ENCODE measurements around the gene PCDHB8.
A peak's percentile ranks its signal among the peaks of the same experiment; 100 is the strongest.
"Not testable (repeated sequence)": the region's sequence is repeated elsewhere in the genome, so short reads cannot be mapped to it uniquely, and the experiment has no call there.

The PCDHB8 gene

GRCh38 chr5:141184117-141184855 lies 6.7 kb downstream of the PCDHB8 start:
- not testable (repeated sequence) for DNase-seq

GRCh38 chr5:141186897-141187512 lies 9.4 kb downstream of the PCDHB8 start, which contains the start of gene PCDHB9:
PCDHB9 (plus strand) TSS chr5:141187161; CDS start chr5:141187319, 158 bp downstream.
- peak in 1 of 2 experiments; percentile 15 for DNase-seq

- DNase-seq: not testable (repeated sequence)
These were observed 11.1 kb downstream of the PCDHB8 start for GRCh38 chr5:141188682-141189081.

DNA sequence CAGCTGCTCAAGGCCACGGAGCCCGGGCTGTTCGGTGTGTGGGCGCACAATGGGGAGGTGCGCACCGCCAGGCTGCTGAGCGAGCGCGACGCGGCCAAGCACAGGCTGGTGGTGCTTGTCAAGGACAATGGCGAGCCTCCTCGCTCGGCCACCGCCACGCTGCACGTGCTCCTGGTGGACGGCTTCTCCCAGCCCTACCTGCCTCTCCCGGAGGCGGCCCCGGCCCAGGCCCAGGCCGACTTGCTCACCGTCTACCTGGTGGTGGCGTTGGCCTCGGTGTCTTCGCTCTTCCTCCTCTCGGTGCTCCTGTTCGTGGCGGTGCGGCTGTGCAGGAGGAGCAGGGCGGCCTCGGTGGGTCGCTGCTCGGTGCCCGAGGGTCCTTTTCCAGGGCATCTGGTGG lies 11.5 kb downstream of the PCDHB8 start:
- not testable (repeated sequence) for DNase-seq

GRCh38 chr5:141192110-141192725 lies 14.6 kb downstream of the PCDHB8 start, which contains the start of gene PCDHB10:
PCDHB10 (plus strand) TSS chr5:141192353; CDS start chr5:141192553, 200 bp downstream.
- DNase-seq: peak in 1 of 2 experiments; percentile 8

- not testable (repeated sequence) for DNase-seq
These were observed 16.7 kb downstream of the PCDHB8 start for GRCh38 chr5:141194332-141194731.

DNA sequence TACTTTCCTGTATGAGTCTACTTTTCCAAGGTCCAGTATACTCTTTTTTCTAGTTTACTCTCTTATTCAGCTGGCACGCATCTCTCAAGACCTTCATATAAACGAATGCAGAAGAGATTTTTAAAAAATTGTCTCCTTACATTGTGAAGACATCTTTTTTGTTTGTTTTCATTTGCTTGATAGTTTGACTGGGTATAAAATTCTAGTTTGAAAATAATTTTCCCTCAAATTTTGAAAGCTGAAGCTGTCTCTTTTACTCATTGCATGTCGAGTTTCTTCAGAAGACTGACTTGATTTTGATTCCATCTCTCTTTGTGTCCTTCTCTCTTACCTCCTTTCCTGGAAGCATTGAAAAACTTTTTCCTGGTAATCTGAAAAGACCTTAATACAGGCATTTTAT lies 18.8 kb downstream of the PCDHB8 start:
- DNase-seq: no peak

DNA sequence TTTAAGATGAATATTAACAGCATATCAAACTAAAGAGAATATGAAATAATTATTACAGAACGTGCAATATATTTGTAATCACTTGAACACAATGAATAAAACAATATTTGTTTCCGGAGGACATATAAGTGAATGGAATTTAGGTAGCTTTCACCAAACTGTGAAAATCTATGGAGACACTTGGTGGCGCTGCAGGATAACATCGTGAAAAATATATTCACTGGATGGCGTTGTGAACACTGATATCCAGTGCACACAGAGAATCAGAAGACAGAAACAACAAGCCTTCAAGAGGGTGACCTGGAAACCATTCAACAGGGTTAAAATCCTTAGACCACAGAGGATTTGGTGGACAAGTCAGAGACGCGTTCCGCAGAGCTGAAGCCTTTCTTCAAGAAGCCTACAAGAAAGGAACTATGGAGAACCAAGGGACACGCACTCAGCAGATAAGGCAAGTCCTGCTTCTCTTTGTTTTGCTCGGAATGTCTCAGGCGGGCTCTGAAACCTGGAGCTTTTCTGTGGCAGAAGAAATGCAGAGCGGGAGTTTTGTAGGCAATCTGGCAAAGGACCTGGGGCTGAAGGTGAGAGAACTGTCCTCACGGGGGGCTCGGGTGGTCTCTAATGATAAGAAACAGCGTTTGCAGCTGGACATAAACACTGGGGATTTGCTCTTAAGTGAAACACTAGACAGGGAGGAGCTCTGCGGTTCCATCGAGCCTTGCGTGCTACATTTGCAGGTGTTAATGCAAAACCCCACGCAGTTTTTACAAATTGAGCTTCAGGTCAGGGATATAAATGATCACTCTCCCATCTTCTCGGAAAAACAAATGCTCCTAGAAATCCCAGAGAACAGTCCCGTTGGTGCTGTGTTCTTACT lies 22.0 kb downstream of the PCDHB8 start, which contains the start of gene PCDHB11:
PCDHB11 (plus strand) TSS at position 269 of the 877 bp plus-strand sequence; CDS start at position 417, 148 bp downstream.
- DNase-seq: no peak

DNA sequence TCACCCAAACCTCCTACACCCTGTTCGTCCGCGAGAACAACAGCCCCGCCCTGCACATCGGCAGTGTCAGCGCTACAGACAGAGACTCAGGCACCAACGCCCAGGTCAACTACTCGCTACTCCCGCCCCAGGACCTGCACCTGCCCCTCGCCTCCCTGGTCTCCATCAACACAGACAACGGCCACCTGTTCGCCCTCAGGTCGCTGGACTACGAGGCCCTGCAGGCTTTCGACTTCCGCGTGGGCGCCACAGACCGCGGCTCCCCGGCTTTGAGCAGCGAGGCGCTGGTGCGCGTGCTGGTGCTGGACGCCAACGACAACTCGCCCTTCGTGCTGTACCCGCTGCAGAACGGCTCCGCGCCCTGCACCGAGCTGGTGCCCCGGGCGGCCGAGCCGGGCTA lies 23.5 kb downstream of the PCDHB8 start:
- not testable (repeated sequence) for DNase-seq

DNA sequence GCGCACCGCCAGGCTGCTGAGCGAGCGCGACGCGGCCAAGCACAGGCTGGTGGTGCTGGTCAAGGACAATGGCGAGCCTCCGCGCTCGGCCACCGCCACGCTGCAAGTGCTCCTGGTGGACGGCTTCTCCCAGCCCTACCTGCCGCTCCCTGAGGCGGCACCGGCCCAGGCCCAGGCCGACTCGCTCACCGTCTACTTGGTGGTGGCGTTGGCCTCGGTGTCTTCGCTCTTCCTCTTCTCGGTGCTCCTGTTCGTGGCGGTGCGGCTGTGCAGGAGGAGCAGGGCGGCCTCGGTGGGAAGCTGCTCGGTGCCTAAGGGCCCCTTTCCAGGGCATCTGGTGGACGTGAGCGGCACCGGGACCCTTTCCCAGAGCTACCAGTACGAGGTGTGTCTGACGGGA lies 24.1 kb downstream of the PCDHB8 start:
- not testable (repeated sequence) for DNase-seq

DNA sequence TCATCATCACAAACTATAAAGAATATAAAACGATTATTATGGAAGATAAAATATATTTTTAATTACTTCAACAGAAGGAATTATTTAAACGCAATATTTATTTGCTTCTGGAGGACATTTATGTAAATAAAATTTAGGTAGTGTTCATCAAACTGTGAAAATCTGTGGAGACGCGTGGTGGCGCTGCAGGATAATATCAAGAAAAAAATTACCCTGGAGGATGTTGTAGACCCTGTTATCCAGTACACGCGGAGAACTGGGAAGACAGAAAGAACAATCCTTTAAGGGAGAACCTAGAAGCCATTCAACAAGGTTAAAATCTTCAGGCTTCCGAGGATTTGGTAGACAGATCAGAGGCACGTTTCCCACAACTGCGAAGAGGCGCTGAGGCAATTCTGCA lies 30.9 kb downstream of the PCDHB8 start, which contains the start of gene PCDHB12:
PCDHB12 (plus strand) TSS at position 242 of the 400 bp plus-strand sequence. CDS start 189 bp downstream, outside the sequence.
- DNase-seq: no peak

GRCh38 chr5:141210281-141210680 lies 32.7 kb downstream of the PCDHB8 start:
- not testable (repeated sequence) for DNase-seq

DNA sequence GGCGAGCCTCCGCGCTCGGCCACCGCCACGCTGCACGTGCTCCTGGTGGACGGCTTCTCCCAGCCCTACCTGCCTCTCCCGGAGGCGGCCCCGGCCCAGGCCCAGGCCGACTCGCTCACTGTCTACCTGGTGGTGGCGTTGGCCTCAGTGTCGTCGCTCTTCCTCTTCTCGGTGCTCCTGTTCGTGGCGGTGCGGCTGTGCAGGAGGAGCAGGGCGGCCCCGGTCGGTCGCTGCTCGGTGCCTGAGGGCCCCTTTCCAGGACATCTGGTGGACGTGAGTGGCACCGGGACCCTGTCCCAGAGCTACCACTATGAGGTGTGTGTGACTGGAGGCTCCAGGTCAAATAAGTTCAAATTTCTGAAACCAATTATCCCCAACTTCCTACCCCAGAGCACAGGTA lies 33.3 kb downstream of the PCDHB8 start:
- not testable (repeated sequence) for DNase-seq

- DNase-seq: not testable (repeated sequence)
These were observed 36.2 kb downstream of the PCDHB8 start, which contains the start of gene PCDHB13 for GRCh38 chr5:141213656-141214339. PCDHB13 (plus strand) TSS chr5:141213919; CDS start chr5:141214124, 205 bp downstream.

DNA sequence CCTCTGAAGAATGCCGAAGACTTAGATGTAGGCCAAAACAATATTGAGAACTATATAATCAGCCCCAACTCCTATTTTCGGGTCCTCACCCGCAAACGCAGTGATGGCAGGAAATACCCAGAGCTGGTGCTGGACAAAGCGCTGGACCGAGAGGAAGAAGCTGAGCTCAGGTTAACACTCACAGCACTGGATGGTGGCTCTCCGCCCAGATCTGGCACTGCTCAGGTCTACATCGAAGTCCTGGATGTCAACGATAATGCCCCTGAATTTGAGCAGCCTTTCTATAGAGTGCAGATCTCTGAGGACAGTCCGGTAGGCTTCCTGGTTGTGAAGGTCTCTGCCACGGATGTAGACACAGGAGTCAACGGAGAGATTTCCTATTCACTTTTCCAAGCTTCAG lies 37.0 kb downstream of the PCDHB8 start:
- DNase-seq: not testable (repeated sequence)

- DNase-seq: not testable (repeated sequence)
These were observed 37.9 kb downstream of the PCDHB8 start for GRCh38 chr5:141215504-141215903.

- not testable (repeated sequence) for DNase-seq
These were observed 38.4 kb downstream of the PCDHB8 start for GRCh38 chr5:141216035-141216434.

- DNase-seq: no peak
These were observed 45.7 kb downstream of the PCDHB8 start, which contains the start of gene PCDHB14 for GRCh38 chr5:141223112-141223783. PCDHB14 (plus strand) TSS chr5:141223343; CDS start chr5:141223506, 163 bp downstream.

DNA sequence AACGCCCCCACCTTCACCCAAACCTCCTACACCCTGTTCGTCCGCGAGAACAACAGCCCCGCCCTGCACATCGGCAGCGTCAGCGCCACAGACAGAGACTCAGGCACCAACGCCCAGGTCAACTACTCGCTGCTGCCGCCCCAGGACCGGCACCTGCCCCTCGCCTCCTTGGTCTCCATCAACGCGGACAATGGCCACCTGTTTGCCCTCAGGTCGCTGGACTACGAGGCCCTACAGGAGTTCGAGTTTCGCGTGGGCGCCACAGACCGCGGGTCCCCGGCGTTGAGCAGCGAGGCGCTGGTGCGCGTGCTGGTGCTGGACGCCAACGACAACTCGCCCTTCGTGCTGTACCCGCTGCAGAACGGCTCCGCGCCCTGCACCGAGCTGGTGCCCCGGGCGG lies 47.3 kb downstream of the PCDHB8 start:
- not testable (repeated sequence) for DNase-seq

DNA sequence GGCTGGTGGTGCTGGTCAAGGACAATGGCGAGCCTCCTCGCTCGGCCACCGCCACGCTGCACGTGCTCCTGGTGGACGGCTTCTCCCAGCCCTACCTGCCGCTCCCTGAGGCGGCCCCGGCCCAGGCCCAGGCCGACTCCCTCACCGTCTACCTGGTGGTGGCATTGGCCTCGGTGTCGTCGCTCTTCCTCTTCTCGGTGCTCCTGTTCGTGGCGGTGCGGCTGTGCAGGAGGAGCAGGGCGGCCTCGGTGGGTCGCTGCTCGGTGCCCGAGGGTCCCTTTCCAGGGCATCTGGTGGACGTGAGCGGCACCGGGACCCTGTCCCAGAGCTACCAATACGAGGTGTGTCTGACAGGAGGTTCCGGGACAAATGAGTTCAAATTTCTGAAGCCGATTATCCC lies 47.8 kb downstream of the PCDHB8 start:
- DNase-seq: not testable (repeated sequence)
